ENCODE results near the gene POMT1. TPM values are rescaled to one million over a fixed set of nuclear protein-coding genes. Genes with fewer than 3 reads are reported as not detected.

The POMT1 gene
- total RNA-seq, 2 donors from 2014 or later, result 30.3 to 43.7 TPM

DNA sequence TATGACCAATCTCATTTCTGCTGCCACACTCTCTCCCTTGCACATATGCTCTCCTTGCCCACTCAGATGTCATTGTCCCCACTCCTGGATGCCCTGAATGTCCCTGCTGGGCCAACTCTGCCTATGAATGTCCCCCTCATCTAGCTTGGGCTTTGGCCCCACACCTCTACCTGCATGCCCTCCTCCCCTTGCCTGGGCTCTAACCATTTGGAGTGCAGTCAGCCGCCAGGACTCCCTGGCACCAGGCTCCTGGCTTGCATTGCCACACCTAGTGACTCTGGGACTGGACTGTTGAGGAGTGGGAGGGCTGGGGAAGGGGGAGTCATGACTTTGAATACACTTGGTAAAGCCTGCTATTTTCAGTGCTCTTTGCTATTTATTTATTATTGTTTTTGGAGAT, 41.6 kb upstream of the POMT1 start:
- Histone ChIP-seq H3K36me3 (peaks cover 72% of the 10 kb centered on the region), H3K9me3 (no peaks in the 10 kb centered on the region), H3K27me3 (replicated peaks; ENCODE audit: insufficient read depth) (no peaks in the 10 kb centered on the region), H3K27ac (no peak overlapping the region), H3K4me3 (no peak overlapping the region), H3K4me1 (ENCODE audit: control insufficient read depth in 1 of 2, low read depth in 2 of 2) (no peaks in the 10 kb centered on the region)
- DNase-seq (ENCODE audit: low spot score), result no peak
- ATAC-seq (ENCODE audit: insufficient number of reproducible peaks, low FRiP score, low read depth), result no peak
- TF ChIP-seq, protein P1, sequence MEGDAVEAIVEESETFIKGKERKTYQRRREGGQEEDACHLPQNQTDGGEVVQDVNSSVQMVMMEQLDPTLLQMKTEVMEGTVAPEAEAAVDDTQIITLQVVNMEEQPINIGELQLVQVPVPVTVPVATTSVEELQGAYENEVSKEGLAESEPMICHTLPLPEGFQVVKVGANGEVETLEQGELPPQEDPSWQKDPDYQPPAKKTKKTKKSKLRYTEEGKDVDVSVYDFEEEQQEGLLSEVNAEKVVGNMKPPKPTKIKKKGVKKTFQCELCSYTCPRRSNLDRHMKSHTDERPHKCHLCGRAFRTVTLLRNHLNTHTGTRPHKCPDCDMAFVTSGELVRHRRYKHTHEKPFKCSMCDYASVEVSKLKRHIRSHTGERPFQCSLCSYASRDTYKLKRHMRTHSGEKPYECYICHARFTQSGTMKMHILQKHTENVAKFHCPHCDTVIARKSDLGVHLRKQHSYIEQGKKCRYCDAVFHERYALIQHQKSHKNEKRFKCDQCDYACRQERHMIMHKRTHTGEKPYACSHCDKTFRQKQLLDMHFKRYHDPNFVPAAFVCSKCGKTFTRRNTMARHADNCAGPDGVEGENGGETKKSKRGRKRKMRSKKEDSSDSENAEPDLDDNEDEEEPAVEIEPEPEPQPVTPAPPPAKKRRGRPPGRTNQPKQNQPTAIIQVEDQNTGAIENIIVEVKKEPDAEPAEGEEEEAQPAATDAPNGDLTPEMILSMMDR (IDR thresholded peaks at IDR 0.05), result no peak

DNA sequence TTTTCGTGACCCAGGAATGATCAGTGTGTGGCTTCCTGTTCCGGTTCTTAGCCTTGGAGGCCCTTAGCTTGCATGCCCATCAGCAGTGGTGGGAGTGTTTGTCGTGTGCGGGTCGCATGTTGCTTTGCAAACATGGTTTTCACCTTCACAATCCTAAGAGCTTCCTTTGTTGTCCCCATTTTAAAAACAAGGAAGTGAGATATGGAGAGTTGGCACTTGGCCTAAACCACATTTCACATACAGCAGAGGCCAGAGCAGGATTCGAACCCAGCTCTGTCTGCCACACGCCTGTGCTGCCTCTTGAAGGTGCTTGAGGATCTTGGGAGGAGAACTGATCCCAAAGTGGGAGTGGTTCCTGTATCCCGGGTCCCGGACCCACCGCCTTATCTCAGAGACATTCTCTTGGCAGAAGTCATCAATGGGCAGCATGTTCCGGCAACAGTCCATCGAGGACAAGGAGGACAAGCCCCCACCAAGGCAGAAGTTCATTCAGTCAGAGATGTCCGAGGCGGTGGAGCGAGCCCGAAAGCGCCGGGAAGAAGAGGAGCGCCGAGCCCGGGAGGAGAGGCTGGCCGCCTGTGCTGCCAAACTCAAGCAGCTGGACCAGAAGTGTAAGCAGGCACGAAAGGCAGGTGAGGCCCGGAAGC, 38.2 kb upstream of the POMT1 start:
- Histone ChIP-seq H3K27ac (no peak overlapping the region), H3K9me3 (no peaks in the 10 kb centered on the region), H3K4me3 (no peak overlapping the region), H3K27me3 (replicated peaks; ENCODE audit: insufficient read depth) (no peaks in the 10 kb centered on the region), H3K4me1 (ENCODE audit: control insufficient read depth in 1 of 2, low read depth in 2 of 2) (no peaks in the 10 kb centered on the region), H3K36me3 (peaks cover 70% of the 10 kb centered on the region)
- no peak for ATAC-seq (ENCODE audit: insufficient number of reproducible peaks, low FRiP score, low read depth)
- no peak for DNase-seq (ENCODE audit: low spot score)
- TF ChIP-seq, protein P1 (IDR thresholded peaks at IDR 0.05), result no peak

DNA sequence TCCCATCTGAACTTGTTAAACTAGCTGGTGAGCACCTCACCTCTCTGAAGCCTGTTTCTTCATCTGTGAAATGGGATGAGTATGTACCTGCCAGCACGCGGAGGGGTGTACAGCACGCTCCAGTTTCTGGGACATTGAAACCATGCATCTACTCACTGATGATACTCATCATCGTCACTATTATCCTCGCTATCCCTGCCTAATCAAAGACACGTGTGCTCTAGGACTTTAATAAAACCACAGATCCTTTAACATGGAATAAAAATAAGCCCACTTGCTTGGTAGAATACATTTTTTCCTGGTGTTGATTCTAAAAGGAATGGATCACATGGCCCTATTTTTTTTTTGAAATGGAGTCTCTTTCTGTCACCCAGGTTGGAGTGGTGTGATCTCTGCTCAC, 37.3 kb upstream of the POMT1 start:
- DNase-seq (ENCODE audit: low spot score) (no peak), ATAC-seq (ENCODE audit: insufficient number of reproducible peaks, low FRiP score, low read depth) (no peak)
- TF ChIP-seq, protein P1 (IDR thresholded peaks at IDR 0.05), result no peak
- Histone ChIP-seq H3K4me3 (no peak overlapping the region), H3K27me3 (replicated peaks; ENCODE audit: insufficient read depth) (no peaks in the 10 kb centered on the region), H3K36me3 (peaks cover 72% of the 10 kb centered on the region), H3K4me1 (ENCODE audit: control insufficient read depth in 1 of 2, low read depth in 2 of 2) (no peaks in the 10 kb centered on the region), H3K9me3 (no peaks in the 10 kb centered on the region), H3K27ac (no peak overlapping the region)

DNA sequence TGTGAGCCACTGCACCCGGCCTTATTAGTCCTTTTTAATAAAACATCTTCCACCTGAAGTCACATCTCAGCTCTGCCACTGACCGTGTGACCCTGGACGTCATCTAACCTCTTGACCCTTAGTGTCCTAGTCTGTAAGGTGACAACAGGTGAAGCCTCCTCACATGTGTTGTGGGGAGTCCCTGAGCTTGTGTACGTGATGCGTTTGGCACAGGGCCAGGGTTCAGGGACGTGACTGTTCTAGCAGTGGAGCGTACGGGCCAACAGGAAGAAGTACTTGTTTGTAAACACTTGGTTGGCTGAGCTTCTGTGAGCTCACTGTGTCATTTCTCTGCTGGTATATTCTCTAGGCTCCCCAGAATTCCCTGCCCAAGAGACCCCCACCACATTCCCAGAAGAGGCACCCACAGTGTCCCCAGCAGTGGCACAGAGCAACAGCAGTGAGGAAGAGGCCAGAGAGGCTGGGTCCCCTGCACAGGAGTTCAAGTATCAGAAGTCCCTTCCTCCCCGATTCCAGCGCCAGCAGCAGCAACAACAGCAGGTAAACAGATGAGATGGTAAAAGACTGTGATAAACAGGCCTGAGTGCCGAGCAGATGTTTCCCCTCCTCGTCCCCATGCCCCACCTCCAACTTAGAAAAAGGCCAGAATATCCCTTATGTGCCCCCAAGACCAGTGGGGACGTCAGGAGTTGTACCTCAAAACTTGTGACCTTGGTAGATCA, 35.3 kb upstream of the POMT1 start:
- Histone ChIP-seq H3K9me3 (no peaks in the 10 kb centered on the region), H3K27me3 (replicated peaks; ENCODE audit: insufficient read depth) (no peaks in the 10 kb centered on the region), H3K4me1 (ENCODE audit: control insufficient read depth in 1 of 2, low read depth in 2 of 2) (no peaks in the 10 kb centered on the region), H3K27ac (no peak overlapping the region), H3K4me3 (no peak overlapping the region), H3K36me3 (peaks cover 74% of the 10 kb centered on the region)
- DNase-seq (ENCODE audit: low spot score), result no peak
- TF ChIP-seq, protein P1 (IDR thresholded peaks at IDR 0.05), result no peak
- ATAC-seq (ENCODE audit: insufficient number of reproducible peaks, low FRiP score, low read depth), result no peak

DNA sequence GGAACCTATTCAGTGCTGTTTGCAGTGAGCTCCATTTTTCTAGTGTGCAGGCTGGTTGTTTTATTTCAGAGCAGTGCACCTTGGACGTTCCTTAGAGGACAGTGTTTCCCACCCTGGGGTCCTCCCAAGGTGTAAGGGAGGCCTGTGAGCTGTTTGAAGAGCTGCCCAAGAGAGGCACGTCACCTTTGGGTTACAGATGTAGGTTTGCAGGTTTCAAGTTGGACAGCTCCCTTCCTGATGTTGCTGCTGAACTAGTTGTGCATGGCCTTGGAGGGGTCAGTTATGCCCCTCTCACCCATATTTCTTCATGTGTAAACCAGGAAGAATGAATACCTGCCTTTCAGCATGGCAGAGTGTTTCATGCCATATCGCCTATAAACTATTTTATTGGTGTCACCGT, 34.7 kb upstream of the POMT1 start:
- Histone ChIP-seq H3K27me3 (replicated peaks; ENCODE audit: insufficient read depth) (no peaks in the 10 kb centered on the region), H3K36me3 (peaks cover 80% of the 10 kb centered on the region), H3K27ac (no peak overlapping the region), H3K9me3 (no peaks in the 10 kb centered on the region), H3K4me3 (no peak overlapping the region), H3K4me1 (ENCODE audit: control insufficient read depth in 1 of 2, low read depth in 2 of 2) (no peaks in the 10 kb centered on the region)
- ATAC-seq (ENCODE audit: insufficient number of reproducible peaks, low FRiP score, low read depth), result no peak
- TF ChIP-seq, protein P1 (IDR thresholded peaks at IDR 0.05), result no peak
- no peak for DNase-seq (ENCODE audit: low spot score)

All from thoracic aorta (tissue), 2 donors.